Measurements from ENCODE around the gene PRPF39. TPM values are rescaled to one million over a fixed set of nuclear protein-coding genes. Genes with fewer than 3 reads are reported as not detected.

Gene PRPF39
- total RNA-seq, 1 donor from 2014 or later, result 97.2 TPM

DNA sequence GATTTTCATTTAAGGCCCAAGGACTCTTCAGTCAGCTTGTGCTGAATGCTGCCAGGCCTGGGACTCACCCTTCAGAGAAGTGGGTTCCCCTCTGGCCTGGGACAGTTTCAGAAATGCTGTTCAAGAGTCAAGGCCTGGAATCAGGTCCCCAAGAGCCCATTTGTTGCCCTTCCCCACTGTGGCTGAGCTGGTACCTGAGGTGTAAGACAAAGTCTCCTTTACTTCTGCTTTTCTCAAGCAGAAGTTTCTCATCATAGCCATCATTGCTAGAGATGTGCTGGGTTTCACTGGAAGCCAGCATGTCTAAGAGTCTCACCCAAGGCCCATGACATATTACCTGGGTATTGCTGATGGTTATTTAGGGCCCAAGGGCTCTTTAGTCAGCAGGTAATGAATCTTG is 60.7 kb downstream of the PRPF39 start:
- no peak for DNase-seq (ENCODE audit: low spot score)
- Mint-ChIP-seq H3K27ac (no peak overlapping the region), H3K36me3 (peaks cover 12% of the 10 kb centered on the region), H3K4me3 (no peak overlapping the region), H3K4me1 (no peaks in the 10 kb centered on the region), H3K27me3 (ENCODE audit: insufficient read depth, low read depth) (no peaks in the 10 kb centered on the region), H3K9me3 (no peaks in the 10 kb centered on the region)
- Histone ChIP-seq H3K27ac (no peak overlapping the region), H3K9me3 (ENCODE audit: low read depth) (no peaks in the 10 kb centered on the region), H3K4me2 (no peak overlapping the region), H3K27me3 (no peaks in the 10 kb centered on the region), H3K36me3 (peaks cover 6% of the 10 kb centered on the region), H3K9ac (no peak overlapping the region), H2AFZ (replicated peaks) (no peak overlapping the region), H3K4me3 (no peak overlapping the region), H4K20me1 (ENCODE audit: low read depth) (no peaks in the 10 kb centered on the region), H3K4me1 (no peaks in the 10 kb centered on the region), H3F3A (ENCODE audit: low read depth) (no peaks in the 10 kb centered on the region), H3K79me2 (ENCODE audit: low read depth) (peaks cover 62% of the 10 kb centered on the region)
- TF ChIP-seq CTCF (IDR thresholded peaks at IDR 0.05) (no peak), EZH2phosphoT487 (IDR thresholded peaks at IDR 0.05) (no peak), EZH2 (IDR thresholded peaks at IDR 0.05) (no peak)

GRCh38 chr14:45145214-45145613 is 61.3 kb downstream of the PRPF39 start:
- no peaks in the 10 kb centered on the region for H3K9me3 ChIP-seq (ENCODE audit: low read depth)
- Mint-ChIP-seq H3K4me1 (no peaks in the 10 kb centered on the region), H3K4me3 (no peak overlapping the region), H3K9me3 (no peaks in the 10 kb centered on the region), H3K27me3 (ENCODE audit: insufficient read depth, low read depth) (no peaks in the 10 kb centered on the region), H3K36me3 (peaks cover 12% of the 10 kb centered on the region), H3K27ac (no peak overlapping the region)
- no peak for DNase-seq (ENCODE audit: low spot score)
- TF ChIP-seq CTCF (IDR thresholded peaks at IDR 0.05) (no peak), EZH2phosphoT487 (IDR thresholded peaks at IDR 0.05) (no peak), EZH2 (IDR thresholded peaks at IDR 0.05) (no peak)
- no peak overlapping the region for H2AFZ ChIP-seq (replicated peaks)
- H3K27me3 ChIP-seq, result no peaks in the 10 kb centered on the region
- peaks cover 57% of the 10 kb centered on the region for H3K79me2 ChIP-seq (ENCODE audit: low read depth)
- H3K36me3 ChIP-seq, result peaks cover 5% of the 10 kb centered on the region
- H3K4me1 ChIP-seq, result no peaks in the 10 kb centered on the region
- H4K20me1 ChIP-seq (ENCODE audit: low read depth), result no peaks in the 10 kb centered on the region
- H3K9ac ChIP-seq, result no peak overlapping the region
- H3K27ac ChIP-seq, result no peak overlapping the region
- H3K4me3 ChIP-seq, result no peak overlapping the region
- no peaks in the 10 kb centered on the region for H3F3A ChIP-seq (ENCODE audit: low read depth)
- H3K4me2 ChIP-seq, result no peak overlapping the region

DNA sequence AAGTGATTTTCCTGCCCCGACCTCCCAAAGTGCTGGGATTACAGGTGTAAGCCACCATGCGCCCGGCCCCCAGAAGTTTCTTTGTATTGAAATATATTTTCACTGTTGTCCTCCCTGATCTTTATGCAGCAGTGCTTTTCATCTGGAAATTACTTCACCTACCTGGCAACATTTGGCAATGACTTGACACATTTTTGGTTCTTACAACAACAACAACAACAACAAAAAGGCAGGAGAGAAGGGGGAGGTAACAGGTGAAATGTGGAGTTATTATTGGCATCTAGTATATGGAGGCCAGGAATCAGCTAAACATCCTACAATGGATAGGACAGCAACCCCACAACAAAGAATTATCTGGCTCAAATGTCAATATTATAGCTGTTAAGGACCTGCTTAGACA is 65.7 kb downstream of the PRPF39 start:
- Histone ChIP-seq H3K4me2 (no peak overlapping the region), H3K9me3 (ENCODE audit: low read depth) (no peaks in the 10 kb centered on the region), H3K36me3 (no peaks in the 10 kb centered on the region), H3K9ac (no peak overlapping the region), H2AFZ (replicated peaks) (no peak overlapping the region), H3K4me3 (no peak overlapping the region), H3K27ac (no peak overlapping the region), H4K20me1 (ENCODE audit: low read depth) (no peaks in the 10 kb centered on the region), H3K27me3 (no peaks in the 10 kb centered on the region), H3K79me2 (ENCODE audit: low read depth) (peaks cover 23% of the 10 kb centered on the region), H3F3A (ENCODE audit: low read depth) (no peaks in the 10 kb centered on the region), H3K4me1 (no peaks in the 10 kb centered on the region)
- no peaks in the 10 kb centered on the region for H3K9me3 Mint-ChIP-seq
- no peak overlapping the region for H3K4me3 Mint-ChIP-seq
- TF ChIP-seq CTCF (IDR thresholded peaks at IDR 0.05) (no peak), EZH2 (IDR thresholded peaks at IDR 0.05) (no peak), EZH2phosphoT487 (IDR thresholded peaks at IDR 0.05) (no peak)
- H3K36me3 Mint-ChIP-seq, result peaks cover 7% of the 10 kb centered on the region
- no peak for DNase-seq (ENCODE audit: low spot score)
- H3K27me3 Mint-ChIP-seq (ENCODE audit: insufficient read depth, low read depth), result no peaks in the 10 kb centered on the region
- no peaks in the 10 kb centered on the region for H3K4me1 Mint-ChIP-seq
- H3K27ac Mint-ChIP-seq, result no peak overlapping the region
